ENCODE results near the gene FAM53A. TPM values are rescaled to one million over a fixed set of nuclear protein-coding genes. Genes with fewer than 3 reads are reported as not detected.

FAM53A gene
- total and polyA plus RNA-seq, 5 donors from 2014 or later, result 0.76 to 3.6 (median 1.8) TPM

GRCh38 chr4:1713003-1713851 lies 29.1 kb upstream of the FAM53A start:
- H3K9me3 Mint-ChIP-seq, result no peaks in the 10 kb centered on the region
- peak overlapping the region; percentile 96 to 99 (median 97) for H3K4me3 Mint-ChIP-seq
- peaks cover 13 to 63% (median 42%) of the 10 kb centered on the region in 4 donors for H3K4me1 Mint-ChIP-seq
- Histone ChIP-seq H3K4me3 (ENCODE audit: low read depth, low read length) (peak overlapping the region; percentile 86), H3K9me3 (ENCODE audit: control insufficient read depth in 2 of 2, low read length in 2 of 2) (no peaks in the 10 kb centered on the region), H3K27me3 (ENCODE audit: control insufficient read depth, insufficient read depth, low read length) (no peaks in the 10 kb centered on the region), H3K4me1 (ENCODE audit: control insufficient read depth, insufficient read depth, low read length, poor library complexity, severe bottlenecking) (peaks cover 58% of the 10 kb centered on the region), H3K27ac (ENCODE audit: insufficient read depth, low read length, poor library complexity, severe bottlenecking) (peak overlapping the region; percentile 94), H3K36me3 (ENCODE audit: control insufficient read depth, insufficient read depth, low read length) (peaks cover 10% of the 10 kb centered on the region)
- H3K27me3 Mint-ChIP-seq, result no peaks in the 10 kb centered on the region
- ATAC-seq (ENCODE audit: low read depth in 2 of 2) (no peak), DNase-seq (no peak)
- H3K36me3 Mint-ChIP-seq, result peaks cover 3% of the 10 kb centered on the region
- peak overlapping the region; percentile 92 to 97 (median 96) for H3K27ac Mint-ChIP-seq

GRCh38 chr4:1712216-1713002 lies 28.3 kb upstream of the FAM53A start, which contains the start of gene SLBP:
SLBP (minus strand) TSS chr4:1712319; CDS start chr4:1712188, 131 bp downstream.
- Mint-ChIP-seq H3K36me3 (peaks cover 3% of the 10 kb centered on the region), H3K27ac (peak within 1 kb of the TSS; percentile 96 to 97 (median 96)), H3K27me3 (no peaks in the 10 kb centered on the region), H3K9me3 (no peaks in the 10 kb centered on the region), H3K4me3 (peak within 1 kb of the TSS; percentile 96 to 99 (median 97)), H3K4me1 (peaks cover 15 to 68% (median 47%) of the 10 kb centered on the region in 4 donors)
- Histone ChIP-seq H3K27ac (ENCODE audit: insufficient read depth, low read length, poor library complexity, severe bottlenecking) (peak within 1 kb of the TSS; percentile 94), H3K9me3 (ENCODE audit: control insufficient read depth in 2 of 2, low read length in 2 of 2) (no peaks in the 10 kb centered on the region), H3K27me3 (ENCODE audit: control insufficient read depth, insufficient read depth, low read length) (no peaks in the 10 kb centered on the region), H3K4me1 (ENCODE audit: control insufficient read depth, insufficient read depth, low read length, poor library complexity, severe bottlenecking) (peaks cover 59% of the 10 kb centered on the region), H3K4me3 (ENCODE audit: low read depth, low read length) (peak within 1 kb of the TSS; percentile 86), H3K36me3 (ENCODE audit: control insufficient read depth, insufficient read depth, low read length) (peaks cover 7% of the 10 kb centered on the region)
- DNase-seq (peak; percentile 99), ATAC-seq (ENCODE audit: low read depth in 2 of 2) (peak; percentile 90 to 91)

- Mint-ChIP-seq H3K27ac (peak overlapping the region; percentile 73 to 96 (median 94)), H3K4me1 (peaks cover 15 to 68% (median 48%) of the 10 kb centered on the region in 4 donors), H3K4me3 (peak overlapping the region; percentile 91 to 98 (median 94)), H3K9me3 (no peaks in the 10 kb centered on the region), H3K36me3 (peaks cover 3% of the 10 kb centered on the region), H3K27me3 (no peaks in the 10 kb centered on the region)
- peaks cover 59% of the 10 kb centered on the region for H3K4me1 ChIP-seq (ENCODE audit: control insufficient read depth, insufficient read depth, low read length, poor library complexity, severe bottlenecking)
- DNase-seq, result peak in 1 of 3 donors; percentile 69
- ATAC-seq (ENCODE audit: low read depth in 2 of 2), result peak; percentile 14 to 21
- peak overlapping the region; percentile 94 for H3K27ac ChIP-seq (ENCODE audit: insufficient read depth, low read length, poor library complexity, severe bottlenecking)
- peak overlapping the region; percentile 85 for H3K4me3 ChIP-seq (ENCODE audit: low read depth, low read length)
- no peaks in the 10 kb centered on the region for H3K27me3 ChIP-seq (ENCODE audit: control insufficient read depth, insufficient read depth, low read length)
- H3K36me3 ChIP-seq (ENCODE audit: control insufficient read depth, insufficient read depth, low read length), result peaks cover 5% of the 10 kb centered on the region
- H3K9me3 ChIP-seq (ENCODE audit: control insufficient read depth in 2 of 2, low read length in 2 of 2), result no peaks in the 10 kb centered on the region
Observed at GRCh38 chr4:1711571-1712215, 27.6 kb upstream of the FAM53A start.

GRCh38 chr4:1711055-1711570 lies 27.0 kb upstream of the FAM53A start:
- H3K36me3 ChIP-seq (ENCODE audit: control insufficient read depth, insufficient read depth, low read length), result peaks cover 5% of the 10 kb centered on the region
- H3K27ac Mint-ChIP-seq, result peak overlapping the region; percentile 73 to 96 (median 94)
- H3K9me3 Mint-ChIP-seq, result no peaks in the 10 kb centered on the region
- H3K27ac ChIP-seq (ENCODE audit: insufficient read depth, low read length, poor library complexity, severe bottlenecking), result peak overlapping the region; percentile 94
- no peaks in the 10 kb centered on the region for H3K27me3 Mint-ChIP-seq
- peak overlapping the region; percentile 91 to 98 (median 94) for H3K4me3 Mint-ChIP-seq
- peak overlapping the region; percentile 85 for H3K4me3 ChIP-seq (ENCODE audit: low read depth, low read length)
- peaks cover 8% of the 10 kb centered on the region for H3K36me3 Mint-ChIP-seq
- ATAC-seq (ENCODE audit: low read depth in 2 of 2) (no peak), DNase-seq (no peak)
- H3K27me3 ChIP-seq (ENCODE audit: control insufficient read depth, insufficient read depth, low read length), result no peaks in the 10 kb centered on the region
- H3K9me3 ChIP-seq (ENCODE audit: control insufficient read depth in 2 of 2, low read length in 2 of 2), result no peaks in the 10 kb centered on the region
- peaks cover 15 to 72% (median 50%) of the 10 kb centered on the region in 4 donors for H3K4me1 Mint-ChIP-seq
- H3K4me1 ChIP-seq (ENCODE audit: control insufficient read depth, insufficient read depth, low read length, poor library complexity, severe bottlenecking), result peaks cover 59% of the 10 kb centered on the region

GRCh38 chr4:1708581-1708980 lies 24.5 kb upstream of the FAM53A start:
- peaks cover 20 to 76% (median 52%) of the 10 kb centered on the region in 4 donors for H3K4me1 Mint-ChIP-seq

GRCh38 chr4:1706358-1706757 lies 22.2 kb upstream of the FAM53A start:
- H3K27ac ChIP-seq (ENCODE audit: insufficient read depth, low read length, poor library complexity, severe bottlenecking), result no peak overlapping the region
- Mint-ChIP-seq H3K27ac (no peak overlapping the region), H3K27me3 (no peaks in the 10 kb centered on the region), H3K4me1 (peaks cover 24 to 77% (median 56%) of the 10 kb centered on the region in 4 donors), H3K9me3 (no peaks in the 10 kb centered on the region), H3K36me3 (peaks cover 29% of the 10 kb centered on the region), H3K4me3 (peak overlapping the region in 1 of 4 donors; percentile 63)
- ATAC-seq (ENCODE audit: low read depth in 2 of 2), result no peak
- no peaks in the 10 kb centered on the region for H3K9me3 ChIP-seq (ENCODE audit: control insufficient read depth in 2 of 2, low read length in 2 of 2)
- DNase-seq, result no peak
- no peaks in the 10 kb centered on the region for H3K27me3 ChIP-seq (ENCODE audit: control insufficient read depth, insufficient read depth, low read length)
- H3K36me3 ChIP-seq (ENCODE audit: control insufficient read depth, insufficient read depth, low read length), result peaks cover 41% of the 10 kb centered on the region
- H3K4me1 ChIP-seq (ENCODE audit: control insufficient read depth, insufficient read depth, low read length, poor library complexity, severe bottlenecking), result peaks cover 30% of the 10 kb centered on the region
- no peak overlapping the region for H3K4me3 ChIP-seq (ENCODE audit: low read depth, low read length)

More at GRCh38 chr4:1708581-1708980, 24.5 kb upstream of the FAM53A start:
- peak overlapping the region; percentile 10 to 70 (median 30) for H3K4me3 Mint-ChIP-seq
- Histone ChIP-seq H3K36me3 (ENCODE audit: control insufficient read depth, insufficient read depth, low read length) (peaks cover 26% of the 10 kb centered on the region), H3K9me3 (ENCODE audit: control insufficient read depth in 2 of 2, low read length in 2 of 2) (no peaks in the 10 kb centered on the region), H3K27ac (ENCODE audit: insufficient read depth, low read length, poor library complexity, severe bottlenecking) (no peak overlapping the region), H3K4me3 (ENCODE audit: low read depth, low read length) (peak overlapping the region; percentile 20), H3K4me1 (ENCODE audit: control insufficient read depth, insufficient read depth, low read length, poor library complexity, severe bottlenecking) (peaks cover 41% of the 10 kb centered on the region), H3K27me3 (ENCODE audit: control insufficient read depth, insufficient read depth, low read length) (no peaks in the 10 kb centered on the region)
- H3K27ac Mint-ChIP-seq, result peak overlapping the region; percentile 63 to 90 (median 73)
- ATAC-seq (ENCODE audit: low read depth in 2 of 2), result no peak
- H3K9me3 Mint-ChIP-seq, result no peaks in the 10 kb centered on the region
- peaks cover 17% of the 10 kb centered on the region for H3K36me3 Mint-ChIP-seq
- H3K27me3 Mint-ChIP-seq, result no peaks in the 10 kb centered on the region
- DNase-seq, result no peak

GRCh38 chr4:1705732-1706131 lies 21.6 kb upstream of the FAM53A start:
- H3K36me3 ChIP-seq (ENCODE audit: control insufficient read depth, insufficient read depth, low read length), result peaks cover 43% of the 10 kb centered on the region

More at GRCh38 chr4:1705732-1706131, 21.6 kb upstream of the FAM53A start:
- Mint-ChIP-seq H3K27ac (no peak overlapping the region), H3K4me3 (no peak overlapping the region), H3K36me3 (peaks cover 29% of the 10 kb centered on the region), H3K4me1 (peaks cover 24 to 71% (median 51%) of the 10 kb centered on the region in 4 donors), H3K9me3 (no peaks in the 10 kb centered on the region), H3K27me3 (no peaks in the 10 kb centered on the region)
- Histone ChIP-seq H3K9me3 (ENCODE audit: control insufficient read depth in 2 of 2, low read length in 2 of 2) (no peaks in the 10 kb centered on the region), H3K4me3 (ENCODE audit: low read depth, low read length) (no peak overlapping the region), H3K4me1 (ENCODE audit: control insufficient read depth, insufficient read depth, low read length, poor library complexity, severe bottlenecking) (peaks cover 24% of the 10 kb centered on the region), H3K27ac (ENCODE audit: insufficient read depth, low read length, poor library complexity, severe bottlenecking) (no peak overlapping the region), H3K27me3 (ENCODE audit: control insufficient read depth, insufficient read depth, low read length) (no peaks in the 10 kb centered on the region)
- no peak for DNase-seq
- ATAC-seq (ENCODE audit: low read depth in 2 of 2), result no peak

Measured in CD4-positive, CD25-positive, alpha-beta regulatory T cell (primary cell).